SK-N-SH treated with all-trans-retinoic acid at 6 μM for 48 hours (cell line): ENCODE data around the gene ANKRD28.

Source experiments
- ATAC-seq: fragments of 200-7000 bp; cut with Tn5 transposase; 3 replicates; pipeline ENCODE4 v1.9.1; 2020; ENCODE audit warnings: mild to moderate bottlenecking, moderate library complexity
- ARNTL ChIP-seq: fragments of 450-650 bp; formaldehyde crosslinking; IDR thresholded peaks from 2 replicates; pipeline ENCODE4 v1.5.0; 2020; ENCODE audit warnings: low read depth, mild to moderate bottlenecking, moderate library complexity, borderline replicate concordance
- BACH2 ChIP-seq: fragments of 250-450 bp; sonication (Bioruptor Pico); IDR thresholded peaks from 2 replicates; pipeline ENCODE4 v1.9.0; 2021; ENCODE audit warnings: mild to moderate bottlenecking, borderline replicate concordance
- CREB5 ChIP-seq: fragments of 250-450 bp; sonication (Bioruptor Pico); IDR thresholded peaks from 2 replicates; pipeline ENCODE4 v1.5.1; 2020; ENCODE audit warnings: low read depth, mild to moderate bottlenecking, moderate library complexity
- CSDC2 ChIP-seq: fragments of 250-450 bp; sonication (Bioruptor Pico); IDR thresholded peaks from 2 replicates; pipeline ENCODE4 v1.5.0; 2020; ENCODE audit warnings: mild to moderate bottlenecking, moderate library complexity
- CSRNP3 ChIP-seq: fragments of 250-450 bp; sonication (Bioruptor Pico); IDR thresholded peaks from 2 replicates; pipeline ENCODE4 v1.5.1; 2021; ENCODE audit warnings: mild to moderate bottlenecking, moderate library complexity
- ESRRG ChIP-seq: fragments of 250-450 bp; sonication (Bioruptor Pico); IDR thresholded peaks from 2 replicates; pipeline ENCODE4 v1.6.1; 2021; ENCODE audit warnings: mild to moderate bottlenecking
- GLIS3 ChIP-seq: fragments of 250-450 bp; sonication (Bioruptor Pico); IDR thresholded peaks from 2 replicates; pipeline ENCODE4 v1.5.0; 2020; ENCODE audit warnings: mild to moderate bottlenecking, moderate library complexity
- ISL1 ChIP-seq: fragments of 250-450 bp; sonication (Bioruptor Pico); IDR thresholded peaks from 2 replicates; pipeline ENCODE4 v2.1.2; 2022; ENCODE audit warnings: mild to moderate bottlenecking, moderate library complexity
- OSR1 ChIP-seq: fragments of 250-450 bp; sonication (Bioruptor Pico); IDR thresholded peaks from 2 replicates; pipeline ENCODE4 v1.8.0; 2022; ENCODE audit warnings: moderate library complexity, mild to moderate bottlenecking, inconsistent platforms
- PATZ1 ChIP-seq: fragments of 250-450 bp; sonication (Bioruptor Pico); IDR thresholded peaks from 2 replicates; pipeline ENCODE4 v1.8.0; 2020; ENCODE audit warnings: mild to moderate bottlenecking, moderate library complexity, borderline replicate concordance
- POU6F1 ChIP-seq: fragments of 250-450 bp; sonication (Bioruptor Pico); IDR thresholded peaks from 2 replicates; pipeline ENCODE4 v1.8.0; 2021; ENCODE audit warnings: low read depth, mild to moderate bottlenecking, moderate library complexity, borderline replicate concordance
- RARB ChIP-seq: fragments of 250-450 bp; sonication (Bioruptor Pico); IDR thresholded peaks from 2 replicates; pipeline ENCODE4 v1.8.0; 2021; ENCODE audit warnings: mild to moderate bottlenecking, moderate library complexity
- SNAI2 ChIP-seq: fragments of 250-450 bp; sonication (Bioruptor Pico); IDR thresholded peaks from 2 replicates; pipeline ENCODE4 v1.5.0; 2020; ENCODE audit warnings: mild to moderate bottlenecking, moderate library complexity
- TOX ChIP-seq: fragments of 250-450 bp; sonication (Bioruptor Pico); IDR thresholded peaks from 2 replicates; pipeline ENCODE4 v1.8.0; 2021; ENCODE audit warnings: mild to moderate bottlenecking, moderate library complexity, borderline replicate concordance
- ZFP3 ChIP-seq: fragments of 250-450 bp; sonication (Bioruptor Pico); IDR thresholded peaks from 2 replicates; pipeline ENCODE4 v1.5.0; 2020; ENCODE audit warnings: mild to moderate bottlenecking, moderate library complexity
- ZFP30 ChIP-seq: fragments of 450-650 bp; formaldehyde crosslinking; IDR thresholded peaks from 2 replicates; pipeline ENCODE4 v1.5.0; 2022; ENCODE audit warnings: mild to moderate bottlenecking, moderate library complexity
- ZNF565 ChIP-seq: fragments of 450-650 bp; formaldehyde crosslinking; conservative IDR thresholded peaks from 2 replicates; pipeline ENCODE4 v1.5.0; 2020; ENCODE audit warnings: low read depth, mild to moderate bottlenecking, moderate library complexity
- ZNF70 ChIP-seq: fragments of 450-650 bp; formaldehyde crosslinking; IDR thresholded peaks from 2 replicates; pipeline ENCODE4 v1.5.0; 2020; ENCODE audit warnings: mild to moderate bottlenecking, moderate library complexity
- ZNF8 ChIP-seq: fragments of 450-650 bp; formaldehyde crosslinking; IDR thresholded peaks from 2 replicates; pipeline ENCODE4 v1.5.0; 2020; ENCODE audit warnings: mild to moderate bottlenecking, moderate library complexity

ANKRD28 gene

GRCh38 chr3:15683253-15683652 lies 114.5 kb downstream of the ANKRD28 start:
- ATAC-seq = no peak
- TF ChIP-seq POU6F1 = no peak
- TF ChIP-seq BACH2 (CRISPR knock-in tag) = no peak
- no peak for TF ChIP-seq OSR1 (CRISPR knock-in tag)
- TF ChIP-seq ZFP30 (CRISPR knock-in tag) = no peak
- no peak for TF ChIP-seq SNAI2 (CRISPR knock-in tag)
- TF ChIP-seq CREB5 (CRISPR knock-in tag) = no peak
- TF ChIP-seq TOX (CRISPR knock-in tag) = no peak
- TF ChIP-seq, all 23 proteins: peak for 0

GRCh38 chr3:15682561-15683185 lies 115.1 kb downstream of the ANKRD28 start:
- ATAC-seq = no peak; the same call in 2 of the 3 replicates

More at GRCh38 chr3:15682561-15683185, 115.1 kb downstream of the ANKRD28 start:
- TF ChIP-seq OSR1 (CRISPR knock-in tag) = no peak
- no peak for TF ChIP-seq CSRNP3 (CRISPR knock-in tag)
- no peak for TF ChIP-seq ZFP3
- TF ChIP-seq SNAI2 (CRISPR knock-in tag) = no peak
- TF ChIP-seq PATZ1 = no peak
- TF ChIP-seq POU6F1 = no peak
- no peak for TF ChIP-seq ISL1
- TF ChIP-seq CREB5 (CRISPR knock-in tag) = no peak
- no peak for TF ChIP-seq GLIS3
- no peak for TF ChIP-seq ZNF8
- TF ChIP-seq RARB (CRISPR knock-in tag) = no peak
- TF ChIP-seq ZNF70 (CRISPR knock-in tag) = no peak
- TF ChIP-seq BACH2 (CRISPR knock-in tag) = no peak
- no peak for TF ChIP-seq ARNTL
- TF ChIP-seq CSDC2 (CRISPR knock-in tag) = no peak
- no peak for TF ChIP-seq ESRRG
- no peak for TF ChIP-seq TOX (CRISPR knock-in tag)
- TF ChIP-seq ZNF565 (CRISPR knock-in tag) = no peak
